ENCODE measurements around the gene TACO1.

Gene TACO1

DNA sequence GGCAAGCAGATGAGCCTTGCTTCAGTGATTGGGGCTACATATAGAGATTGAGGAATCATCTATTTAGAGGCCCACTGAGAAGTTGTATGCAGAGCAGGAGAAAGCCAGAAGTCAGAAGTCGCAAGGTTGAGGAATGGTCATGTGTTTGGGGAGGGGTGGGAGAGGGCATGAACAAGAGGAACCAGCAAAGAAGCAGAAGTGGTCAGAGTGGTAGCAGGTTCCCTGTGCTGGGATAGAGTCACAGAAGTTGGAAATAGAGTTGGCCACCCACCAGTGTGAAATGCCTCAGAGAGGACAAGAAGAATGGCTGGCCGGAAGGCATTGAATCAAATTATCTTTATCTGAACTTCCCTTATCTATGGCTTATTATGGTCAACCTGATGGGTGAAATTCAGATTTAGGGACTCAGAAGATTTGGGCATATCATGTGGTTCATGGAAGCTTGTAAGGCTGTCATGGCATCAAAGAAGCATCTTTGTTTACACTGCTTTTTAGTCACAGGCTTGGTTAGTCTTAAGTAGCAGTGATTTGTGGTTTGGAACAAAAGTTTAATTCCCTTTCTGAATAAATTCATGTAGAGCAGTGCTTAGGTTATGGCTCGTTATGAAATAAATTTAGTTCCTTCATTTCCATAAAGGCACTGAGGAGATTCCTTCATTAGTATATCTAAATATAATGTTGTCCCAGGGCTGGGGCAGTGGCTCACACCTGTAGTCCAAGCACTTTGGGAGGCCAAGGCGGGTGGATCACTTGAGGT, 41.2 kb downstream of the TACO1 start:
- no peak for DNase-seq

DNA sequence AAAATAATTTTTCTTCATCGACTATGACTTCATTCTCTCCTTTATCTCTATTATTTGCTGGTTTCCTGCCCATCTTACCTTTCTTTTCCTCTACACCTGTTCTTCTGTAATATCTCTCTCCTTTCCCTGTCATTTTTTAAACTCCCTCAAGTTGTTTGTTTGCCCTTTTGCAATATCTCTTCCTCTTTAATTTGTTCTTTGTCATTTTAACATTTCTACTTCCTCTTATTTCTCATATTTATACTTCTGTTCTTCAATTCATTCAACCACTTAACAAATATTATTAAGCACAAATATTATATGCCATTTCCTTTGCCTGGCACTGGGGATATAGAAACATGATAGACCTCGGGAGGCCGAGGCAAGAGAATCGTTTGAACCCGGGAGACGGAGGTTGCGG, 44.2 kb downstream of the TACO1 start:
- no peak for DNase-seq

DNA sequence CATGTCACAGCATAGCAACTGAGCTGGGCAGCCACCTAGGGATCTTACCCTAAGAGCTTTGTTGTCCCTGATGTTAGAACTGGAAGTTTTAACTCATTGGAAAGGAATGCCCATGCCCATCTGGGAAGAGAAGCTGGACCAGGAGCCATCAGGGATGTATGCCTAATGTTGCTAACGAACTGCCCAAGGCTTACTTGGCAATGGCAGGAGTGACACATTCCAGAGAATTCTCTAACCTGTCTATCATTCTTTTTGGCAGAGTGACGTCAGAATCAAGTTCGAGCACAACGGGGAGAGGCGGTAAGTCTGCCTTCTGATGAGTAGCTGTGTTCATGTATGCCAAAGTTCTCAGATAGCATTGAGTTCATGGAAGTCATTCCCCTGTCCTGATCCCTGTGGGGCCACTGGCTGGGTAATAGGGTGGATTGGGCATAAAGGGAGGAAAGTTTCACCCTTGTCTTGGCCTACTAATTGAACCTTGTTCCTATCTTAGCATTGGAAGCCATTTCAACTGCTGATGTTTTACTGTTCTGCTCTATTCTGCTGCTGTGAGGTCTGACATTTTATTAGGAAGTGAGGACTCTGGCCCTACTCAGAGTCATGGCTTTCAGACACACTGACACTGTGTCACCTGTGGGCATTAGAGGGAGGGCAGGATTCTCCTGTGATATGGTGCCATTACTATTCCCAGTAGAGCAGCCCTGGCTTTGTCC, 45.2 kb downstream of the TACO1 start:
- no peak for DNase-seq

DNA sequence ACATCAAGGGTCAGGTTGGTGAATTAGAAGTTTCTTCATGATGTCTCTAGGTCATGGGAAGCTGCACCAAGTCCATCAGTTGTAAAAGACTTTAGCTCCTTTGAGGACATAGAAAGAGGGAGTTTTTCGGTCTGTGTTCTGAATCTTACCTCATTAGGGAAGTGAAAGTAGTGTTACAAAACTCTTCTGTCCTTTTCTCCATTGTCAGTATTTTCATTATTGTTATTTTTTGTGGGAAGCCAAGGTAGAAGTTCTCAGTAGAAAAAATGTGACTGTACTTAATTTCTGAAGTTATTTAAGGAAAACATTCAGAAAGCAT, 45.8 kb downstream of the TACO1 start:
- no peak for DNase-seq

DNA sequence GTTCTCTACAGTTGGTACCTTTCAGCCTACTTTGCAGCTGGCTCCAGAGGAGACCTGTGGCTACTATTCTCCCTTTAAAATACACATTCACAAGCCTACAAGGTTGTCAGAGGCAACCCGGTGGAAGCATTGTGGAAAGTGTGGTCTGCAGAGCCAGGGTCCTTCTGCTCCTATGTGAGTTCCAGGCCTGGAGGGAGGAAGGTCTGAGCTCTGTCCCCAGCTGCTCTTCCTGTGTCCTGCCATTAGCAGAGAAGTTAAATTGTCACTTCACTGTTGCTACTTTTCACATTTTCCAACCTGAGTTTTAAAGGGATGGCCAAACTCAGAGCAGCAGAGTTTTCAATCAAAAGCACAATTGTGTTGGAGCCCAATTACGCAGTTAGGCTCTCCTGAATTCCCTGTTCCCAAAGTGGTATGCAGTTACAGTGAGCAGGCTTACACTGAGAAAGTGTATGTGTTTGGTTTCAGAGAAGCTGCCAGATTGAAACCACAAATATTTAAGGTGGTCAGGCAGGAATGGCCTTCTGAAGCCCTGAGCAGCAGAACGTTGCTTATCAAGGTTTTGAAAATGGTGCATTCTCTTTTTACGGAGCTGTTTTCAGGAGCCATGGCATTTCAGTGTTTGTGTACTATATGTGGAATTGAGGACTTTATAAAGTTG, 46.5 kb downstream of the TACO1 start:
- no peak for DNase-seq

DNA sequence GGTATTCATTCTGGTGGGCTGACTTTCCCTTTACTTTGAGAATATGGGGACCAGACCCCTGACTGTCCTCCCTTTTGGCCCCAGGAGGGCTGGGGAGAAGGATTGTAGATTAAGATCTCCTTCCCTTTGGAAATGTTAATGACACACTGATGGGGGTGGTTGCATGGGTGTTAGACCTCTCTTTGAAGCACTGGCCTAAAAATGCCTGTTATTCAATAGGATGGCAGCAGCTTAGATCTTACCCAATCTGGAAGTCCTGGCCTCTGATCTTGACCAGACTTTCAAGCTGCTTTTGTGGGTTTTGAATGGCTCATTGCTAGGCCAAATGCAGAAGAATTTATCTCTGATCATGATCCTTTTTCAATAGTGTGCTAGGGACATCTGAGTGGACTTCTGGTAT, 47.2 kb downstream of the TACO1 start:
- no peak for DNase-seq

DNA sequence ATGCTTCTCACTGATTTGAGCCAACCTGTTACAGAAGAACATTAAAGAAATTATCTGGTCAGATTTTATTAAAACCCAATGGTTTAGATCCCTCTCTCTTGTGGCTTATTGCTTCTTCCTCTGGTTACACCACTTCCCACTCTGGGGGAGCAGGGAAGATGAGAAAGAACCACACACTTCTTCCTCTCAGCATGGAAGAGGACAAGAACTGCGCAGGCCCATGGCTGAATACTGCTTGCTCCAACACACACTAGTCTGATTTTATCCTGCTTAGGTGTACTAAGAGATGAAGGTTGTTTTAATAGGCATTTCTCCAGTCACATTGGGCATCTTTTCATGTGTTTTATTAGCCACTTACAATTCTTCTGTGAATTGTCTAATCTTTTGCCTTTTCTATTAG, 49.1 kb downstream of the TACO1 start:
- DNase-seq = no peak

DNA sequence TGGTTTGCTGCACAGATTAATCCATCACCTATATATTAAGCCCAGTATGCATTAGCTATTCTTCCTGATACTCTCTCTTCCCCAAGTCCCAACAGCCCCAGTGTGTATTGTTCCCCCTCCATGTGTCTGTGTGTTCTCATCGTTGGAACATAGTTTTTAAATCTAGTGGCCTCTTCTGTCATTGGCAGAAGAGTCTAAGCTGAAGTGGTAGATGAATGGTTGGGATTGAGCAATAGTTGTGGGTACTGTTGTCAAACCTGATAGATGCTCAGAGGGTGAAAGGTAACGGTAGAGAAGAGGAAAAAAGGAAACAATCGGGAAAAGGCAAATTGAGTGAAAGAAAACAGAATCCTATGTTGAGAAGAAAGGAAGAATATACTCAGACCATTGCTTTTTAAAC, 51.4 kb downstream of the TACO1 start:
- DNase-seq = no peak

DNA sequence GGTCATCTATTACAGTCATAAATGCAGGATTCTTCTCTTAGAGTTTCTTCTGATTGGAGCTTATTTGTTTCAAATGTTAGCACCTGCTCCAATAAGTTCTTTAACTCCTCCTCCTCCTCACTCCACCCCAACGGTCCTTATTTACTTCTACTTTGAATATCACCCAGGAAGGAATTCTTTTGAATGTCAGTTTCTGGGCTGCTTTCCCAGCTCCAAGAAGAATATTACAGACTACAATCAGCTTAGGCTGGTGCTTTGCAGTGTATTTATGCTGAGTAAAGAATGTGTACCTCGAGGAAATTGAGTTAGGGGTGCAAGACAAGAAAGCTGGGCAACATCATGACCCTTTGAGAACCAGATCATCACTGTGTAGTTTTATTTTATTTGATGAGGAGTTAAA, 52.4 kb downstream of the TACO1 start:
- no peak for DNase-seq

DNA sequence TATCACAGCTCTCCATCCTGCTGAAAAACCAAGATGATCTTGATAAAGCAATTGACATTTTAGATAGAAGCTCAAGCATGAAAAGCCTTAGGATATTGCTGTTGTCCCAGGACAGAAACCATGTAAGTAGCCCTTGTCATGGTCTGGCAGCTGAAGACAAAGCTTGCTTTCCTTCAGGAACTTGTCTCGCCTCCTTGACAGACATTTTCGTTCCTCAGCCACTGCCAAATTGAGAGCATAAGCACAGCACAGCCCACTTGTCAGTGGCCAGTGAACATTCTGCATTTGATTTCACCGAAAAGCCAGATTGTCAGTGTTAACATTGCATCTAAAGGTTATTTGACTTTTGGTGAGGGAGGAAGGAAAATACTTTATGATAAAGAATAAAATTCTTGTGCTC, 57.1 kb downstream of the TACO1 start:
- no peak for DNase-seq

Data from activated CD8-positive, alpha-beta memory T cell treated with anti-CD3 and anti-CD28 coated beads, Interleukin-2, amount 50 U/mL, for 4 hours (primary cell).